D341Med (cell line): Measurements from ENCODE around the gene DEFB132.
A peak's percentile ranks its signal among the peaks of the same experiment; 100 is the strongest.
"Not testable (repeated sequence)": the region's sequence is repeated elsewhere in the genome, so short reads cannot be mapped to it uniquely, and the experiment has no call there.

Source experiments
- DNase-seq: peaks from one replicate; pipeline ENCODE4 v3.0.0; 2012; ENCODE audit warnings: low spot score

The DEFB132 gene, protein sequence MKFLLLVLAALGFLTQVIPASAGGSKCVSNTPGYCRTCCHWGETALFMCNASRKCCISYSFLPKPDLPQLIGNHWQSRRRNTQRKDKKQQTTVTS

DNA sequence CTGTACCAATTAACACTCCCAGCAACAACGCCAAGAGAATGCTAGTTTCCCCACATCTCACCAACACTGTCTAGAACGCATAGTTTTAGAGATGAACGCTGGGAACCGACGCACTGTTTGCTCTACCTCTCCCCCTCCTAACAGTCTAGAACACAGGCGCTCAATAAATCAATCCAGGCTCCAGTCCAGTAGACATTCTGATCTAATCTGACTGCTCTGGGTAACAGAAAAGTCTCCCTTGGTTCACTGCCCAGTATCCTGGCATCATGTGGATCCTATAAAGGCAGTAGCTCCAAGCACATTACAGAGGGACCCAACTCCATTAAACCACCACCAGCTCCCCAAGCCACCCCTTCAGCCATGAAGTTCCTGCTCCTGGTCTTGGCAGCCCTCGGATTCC lies at the start of gene DEFB132:
Gene DEFB132 (plus strand): TSS at position 306 of the 400 bp plus-strand sequence. CDS start 55 bp downstream, at position 361.
- DNase-seq: no peak

DNA sequence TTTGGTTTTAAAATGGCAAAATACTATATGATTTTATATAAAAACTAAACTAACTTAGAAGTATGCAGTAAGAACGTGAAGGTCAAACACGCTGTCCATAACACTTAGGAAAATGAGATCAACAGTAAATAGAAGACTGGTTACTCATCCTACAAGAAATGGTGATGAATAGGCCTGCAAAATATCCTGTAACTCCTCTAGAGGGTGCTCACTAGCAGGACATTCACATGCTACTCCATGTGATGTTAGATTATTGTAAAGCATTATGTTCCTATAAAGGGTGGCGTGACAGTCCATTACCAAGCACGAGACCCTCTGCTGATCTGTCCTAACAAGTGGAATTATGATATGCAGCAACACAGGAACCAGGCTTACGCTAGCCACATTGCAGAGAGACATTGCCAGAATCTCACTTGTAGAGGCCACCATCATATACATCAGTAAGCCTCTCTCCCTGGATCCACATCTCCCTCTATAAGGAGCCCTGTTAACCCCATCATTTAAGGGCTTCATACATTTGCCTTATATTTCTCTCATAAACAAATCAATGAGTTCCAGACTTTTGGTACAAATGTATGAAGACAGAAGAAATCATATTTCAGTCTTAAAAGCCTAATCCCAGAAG lies 48.5 kb upstream of the DEFB132 start:
- peak; percentile 54 for DNase-seq

DNA sequence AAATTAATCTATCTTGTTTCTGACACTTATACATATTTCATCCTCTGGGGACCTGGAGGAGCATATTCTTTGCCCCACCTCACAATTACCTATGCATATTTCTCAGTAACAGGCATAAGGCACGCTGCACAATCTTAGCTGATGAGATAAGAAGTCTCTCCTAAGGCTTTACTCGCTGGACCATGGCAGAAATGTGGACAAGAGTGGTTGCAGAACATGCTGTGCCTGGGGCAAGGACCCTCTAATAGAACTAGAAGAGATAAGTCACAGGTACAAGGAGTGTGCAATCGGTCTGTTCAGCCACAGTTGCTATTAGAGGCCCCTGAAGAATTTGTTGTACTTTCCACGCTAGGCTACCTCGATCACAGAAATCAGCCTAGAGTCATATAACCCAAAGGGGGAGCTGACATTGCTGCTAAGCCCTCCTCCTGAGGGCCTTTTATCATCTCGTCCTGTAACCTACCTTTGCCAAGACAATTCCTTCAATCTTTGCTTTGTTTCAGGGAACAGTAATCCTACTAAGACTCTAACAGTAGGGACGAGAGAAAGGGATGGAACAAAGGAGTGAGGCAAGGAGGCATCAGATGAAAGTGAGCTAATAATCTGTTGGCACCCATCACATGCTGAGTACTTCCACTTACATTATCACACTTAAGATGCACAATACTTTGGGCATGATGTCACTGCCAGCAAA lies 46.6 kb upstream of the DEFB132 start:
- DNase-seq: no peak

DNA sequence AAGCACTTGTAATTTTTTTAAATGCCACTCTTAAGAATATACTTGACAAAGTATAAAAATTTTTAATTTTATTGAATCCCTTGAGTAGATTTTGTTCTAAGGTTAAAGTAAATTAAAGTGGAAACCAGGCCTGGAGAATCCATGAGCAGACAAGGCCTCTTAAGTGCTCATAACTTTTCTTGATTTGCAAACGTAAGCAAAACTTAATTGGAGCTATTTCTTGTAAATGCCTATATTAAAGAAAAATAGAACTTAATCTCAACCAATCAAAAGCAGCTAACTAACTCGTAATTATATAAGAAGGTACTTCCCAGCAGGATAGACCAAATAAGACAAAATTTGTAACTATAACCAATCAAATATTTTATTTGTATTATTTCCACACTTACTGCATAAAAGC lies 43.1 kb upstream of the DEFB132 start:
- DNase-seq: no peak

DNA sequence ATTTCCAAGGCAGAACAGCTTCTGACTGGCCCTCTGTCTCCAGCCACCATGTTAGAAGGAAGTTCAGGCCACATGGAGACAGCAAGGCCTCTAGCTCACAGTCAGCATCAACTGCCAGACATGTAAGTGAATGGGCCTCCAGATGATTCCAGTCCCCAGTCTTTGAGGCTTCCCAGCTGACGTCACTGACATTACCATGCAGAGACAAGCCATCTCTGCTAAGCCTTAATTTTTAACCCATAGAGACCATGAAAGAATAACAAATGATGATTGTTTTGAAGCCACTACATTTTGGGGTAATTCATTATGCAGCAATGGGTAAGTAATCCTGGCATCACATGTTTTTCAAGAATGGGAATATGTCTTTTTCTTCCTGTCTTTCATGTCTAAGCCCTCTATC lies 41.7 kb upstream of the DEFB132 start:
- DNase-seq: no peak

DNA sequence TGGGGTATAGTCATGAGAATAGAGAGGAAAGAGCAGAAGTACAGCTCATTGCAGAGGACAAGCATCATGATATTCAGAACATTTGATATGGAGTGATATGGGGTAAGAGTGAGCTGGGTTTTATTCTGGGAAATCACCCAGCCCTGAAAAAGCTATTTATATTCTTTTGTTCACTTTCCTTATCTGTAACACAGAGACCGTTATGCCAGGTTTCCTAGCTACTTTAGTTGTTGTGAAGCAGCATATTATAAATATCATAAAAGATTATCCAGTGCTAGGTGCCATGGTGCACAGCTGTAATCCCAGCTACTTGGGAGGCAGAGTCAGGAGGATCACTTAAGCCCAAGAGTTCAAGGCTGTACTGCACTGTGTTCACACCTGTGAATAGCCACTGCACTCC lies 40.3 kb upstream of the DEFB132 start:
- no peak for DNase-seq

DNA sequence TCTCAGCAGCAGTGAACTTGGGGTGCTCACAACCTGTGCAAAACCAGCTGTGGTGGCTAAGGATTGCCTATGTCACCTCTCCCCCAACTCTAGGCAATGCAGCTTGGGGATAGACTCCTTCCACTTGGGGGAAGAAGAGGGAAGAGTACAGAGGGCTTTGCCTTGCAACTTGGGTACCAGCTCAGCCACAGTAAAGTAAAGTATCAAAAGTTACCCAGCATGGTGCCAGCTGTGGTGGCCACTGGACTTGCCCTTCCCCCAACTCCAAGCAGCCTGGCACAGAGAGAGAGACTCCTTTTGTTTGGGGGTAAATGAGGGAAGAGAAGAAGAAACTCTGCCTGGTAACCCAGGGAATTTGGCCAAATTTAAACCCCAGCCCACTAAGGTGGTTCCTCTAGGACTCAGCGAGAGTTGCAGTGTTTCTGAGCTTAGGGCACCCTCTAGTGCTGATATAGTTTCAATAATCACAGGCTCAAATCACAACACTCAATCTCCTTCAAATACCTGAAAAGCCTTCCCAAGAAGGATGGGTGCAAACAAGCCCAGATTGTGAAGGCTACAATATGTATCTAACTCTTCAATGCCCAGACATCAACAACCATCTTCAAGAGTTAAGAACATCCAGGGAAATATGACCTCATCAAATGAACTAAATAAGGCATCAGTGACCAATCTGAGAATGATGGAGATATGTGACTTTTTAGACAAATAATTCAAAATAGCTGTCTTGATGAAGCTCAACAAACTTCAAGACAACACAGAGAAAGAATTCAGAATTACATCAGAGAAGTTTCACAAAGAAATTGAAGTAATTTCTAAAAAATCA lies 38.0 kb upstream of the DEFB132 start:
- DNase-seq: peak; percentile 61

DNA sequence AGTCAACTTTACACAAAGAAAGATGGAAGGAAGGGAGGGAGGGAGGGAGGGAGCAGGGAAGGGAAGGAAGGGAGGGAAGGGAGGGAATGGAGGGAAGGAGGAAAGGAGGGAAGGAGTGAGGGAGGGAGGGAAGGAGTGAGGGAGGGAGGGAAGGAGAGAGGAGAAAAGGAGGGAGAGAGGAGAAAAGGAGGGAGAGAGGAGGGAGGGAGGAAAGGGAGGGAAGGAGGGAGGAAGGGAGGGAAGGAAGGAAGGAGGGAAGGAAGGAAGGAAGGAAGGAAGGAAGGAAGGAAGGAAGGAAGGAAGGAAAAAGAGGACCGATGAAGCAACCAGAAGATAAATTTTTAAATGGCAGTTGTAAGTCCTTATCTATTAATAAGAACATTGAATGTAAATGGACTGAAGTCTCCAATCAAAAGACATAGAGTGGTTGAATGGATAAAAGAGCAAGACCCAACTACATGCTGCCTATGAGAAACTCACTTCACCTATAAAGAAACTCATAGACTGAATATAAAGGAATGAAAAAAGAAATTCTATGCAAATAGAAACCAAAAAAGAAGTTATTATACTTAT lies 36.2 kb upstream of the DEFB132 start:
- no peak for DNase-seq

DNA sequence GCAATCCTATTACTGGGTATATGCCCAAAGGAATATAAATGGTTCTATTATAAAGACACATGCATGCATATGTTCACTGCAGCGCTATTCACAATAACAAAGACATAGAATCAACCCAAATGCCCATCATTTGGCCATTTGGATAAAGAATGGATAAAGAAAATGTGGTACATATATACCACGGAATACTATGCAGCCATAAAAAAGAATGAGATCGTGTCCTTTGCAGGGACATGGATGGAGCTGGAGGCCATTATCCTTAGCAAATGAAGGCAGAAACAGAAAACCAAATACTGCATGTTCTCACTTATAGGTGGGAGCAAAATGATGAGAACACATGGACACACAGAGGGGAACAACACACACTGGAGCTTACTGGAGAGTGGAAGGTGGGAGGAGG lies 31.6 kb upstream of the DEFB132 start:
- DNase-seq: not testable (repeated sequence)

DNA sequence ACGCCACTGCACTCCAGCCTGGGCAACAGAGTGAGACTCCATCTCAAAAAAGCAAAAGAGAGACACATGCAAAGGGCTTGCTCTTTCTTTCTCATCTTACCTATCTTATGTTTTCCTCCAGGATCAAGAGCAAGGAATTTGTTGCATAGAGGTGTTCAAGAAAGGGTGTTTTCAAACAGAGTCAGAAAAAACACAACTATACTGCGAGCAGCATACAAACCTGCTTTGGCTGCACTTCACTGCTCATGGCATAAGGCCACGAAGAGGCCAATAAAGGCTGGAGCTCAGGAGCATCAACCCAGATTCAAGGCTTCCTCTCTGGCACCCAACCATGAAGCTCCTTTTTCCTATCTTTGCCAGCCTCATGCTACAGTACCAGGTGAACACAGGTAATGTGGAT lies 30.6 kb upstream of the DEFB132 start, which contains the start of gene DEFB129:
Gene DEFB129 (plus strand): TSS at position 301 of the 400 bp plus-strand sequence. CDS start 31 bp downstream, at position 332.
- DNase-seq: no peak

DNA sequence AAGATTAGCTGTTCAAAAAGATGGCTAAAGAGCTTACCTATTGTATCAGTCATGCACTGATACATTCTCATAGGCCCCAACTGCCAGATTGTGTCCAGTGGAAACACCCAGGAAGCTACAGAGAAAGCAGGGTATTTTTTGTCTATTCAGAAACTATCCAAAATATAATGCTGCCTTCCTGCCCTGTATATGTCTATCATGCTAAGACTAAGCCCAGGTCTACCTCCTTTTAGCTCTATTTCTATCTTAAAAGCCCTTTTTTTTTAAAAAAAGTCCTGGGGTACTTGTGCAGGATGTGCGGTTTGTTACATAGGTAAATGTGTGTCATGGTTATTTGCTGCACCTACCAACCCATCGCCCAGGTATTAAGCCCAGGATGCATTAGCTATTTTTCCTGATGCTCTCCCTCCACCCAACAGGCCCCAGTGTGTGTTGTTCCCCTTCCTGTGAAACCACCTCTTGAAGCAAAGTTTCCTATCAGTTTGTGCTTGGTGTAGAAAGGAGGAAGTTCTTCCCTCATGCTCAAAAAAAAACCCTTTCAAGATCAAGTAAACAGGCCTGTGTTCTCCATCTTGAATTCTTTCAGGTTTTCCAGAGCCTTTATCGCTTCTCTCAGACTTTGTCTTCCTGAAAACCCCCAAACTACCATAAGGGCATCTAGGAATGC lies 30.0 kb upstream of the DEFB132 start:
- no peak for DNase-seq

DNA sequence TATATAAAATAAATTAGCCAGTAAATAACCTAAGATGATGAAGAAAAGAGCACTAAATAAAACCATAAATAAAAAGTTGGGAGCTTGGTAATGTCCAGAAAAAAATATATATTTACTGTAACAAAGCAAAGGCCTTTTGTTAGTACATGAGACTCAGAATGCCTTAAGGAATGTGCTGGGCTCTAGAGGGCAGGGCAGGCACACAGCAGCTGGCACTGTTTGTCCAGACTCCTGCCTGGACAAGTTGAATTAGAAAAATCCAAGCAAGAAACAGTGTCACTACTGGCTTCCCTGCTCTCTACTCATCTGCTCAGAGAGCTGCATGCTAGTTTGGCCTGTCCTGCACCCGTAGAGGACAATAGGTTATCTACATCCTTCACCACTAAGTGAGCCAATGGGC lies 21.6 kb upstream of the DEFB132 start:
- DNase-seq: peak; percentile 49

DNA sequence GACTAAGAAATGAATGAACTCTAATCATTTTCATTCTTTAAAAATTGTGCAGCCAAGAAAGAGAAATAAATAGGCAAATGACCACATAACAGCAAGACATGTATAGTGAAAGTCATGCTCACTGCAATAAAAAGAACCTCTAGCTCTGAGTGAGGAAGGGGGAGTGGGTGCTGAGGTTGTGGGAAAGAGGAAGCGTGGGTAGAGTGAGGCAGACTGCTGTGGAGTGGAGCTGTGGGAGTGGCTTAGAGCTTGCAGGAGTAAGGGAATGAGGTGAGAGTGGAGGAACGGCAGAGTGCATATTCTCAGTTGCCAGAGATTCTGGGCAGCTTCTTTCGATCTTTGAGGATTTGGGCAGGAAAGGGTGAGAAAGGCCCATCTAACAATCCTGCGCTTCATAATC lies 20.0 kb upstream of the DEFB132 start:
- no peak for DNase-seq

DNA sequence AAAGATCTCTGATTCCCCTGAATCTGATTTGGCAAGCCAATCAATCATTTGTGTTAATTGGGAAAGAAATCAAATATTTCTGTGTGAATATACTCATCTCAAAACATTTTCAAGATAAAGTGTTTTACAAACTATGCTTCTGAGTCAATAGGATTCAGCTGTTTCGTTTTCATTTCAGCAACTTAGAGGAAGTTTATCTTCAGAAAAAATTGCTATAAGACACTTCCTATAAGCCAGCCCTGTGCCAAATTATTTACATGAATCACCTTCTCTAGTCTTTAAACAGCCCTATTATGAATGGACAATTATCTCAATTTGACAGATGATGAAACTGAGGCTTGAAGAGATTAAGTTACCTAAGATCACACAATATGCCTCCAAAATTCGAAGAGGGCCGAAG lies 19.6 kb upstream of the DEFB132 start:
- DNase-seq: no peak

DNA sequence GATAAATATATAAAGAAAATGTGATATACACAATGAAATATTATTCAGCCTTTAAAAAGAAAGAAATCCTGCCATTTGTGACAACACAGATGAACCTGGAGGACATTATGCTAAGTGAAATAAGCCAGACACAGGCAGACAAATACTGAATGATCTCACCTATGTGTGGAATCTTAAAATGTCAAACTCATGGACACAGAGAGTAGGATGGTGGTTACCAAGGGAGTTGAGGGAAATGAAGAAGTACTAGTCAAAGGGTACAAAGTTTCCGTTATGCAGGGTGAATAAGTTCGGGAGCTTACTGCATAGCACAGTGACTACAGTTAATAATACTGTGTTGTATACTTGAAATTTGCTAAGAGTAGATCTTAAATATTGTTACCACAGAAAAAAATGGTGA lies 14.6 kb upstream of the DEFB132 start:
- DNase-seq: no peak

DNA sequence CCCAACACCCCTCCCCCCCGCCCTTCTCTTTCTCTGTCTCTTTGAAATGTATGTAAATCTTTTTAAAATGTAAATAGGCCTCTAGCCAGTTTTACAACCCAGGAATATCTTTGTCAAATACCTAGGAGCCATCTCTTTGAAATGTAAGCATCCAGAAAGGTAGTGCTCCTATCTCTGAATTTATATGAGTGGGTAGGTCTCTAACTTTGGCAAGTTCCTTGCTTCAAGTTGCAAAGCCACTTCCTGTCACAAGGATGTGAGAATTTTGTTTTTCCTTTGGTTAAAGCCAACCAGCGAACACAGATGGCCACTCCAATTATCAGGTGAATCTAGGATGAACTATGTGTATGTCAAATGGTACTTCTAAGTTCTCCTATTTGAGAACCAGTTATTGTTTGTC lies 6.2 kb upstream of the DEFB132 start:
- DNase-seq: no peak

DNA sequence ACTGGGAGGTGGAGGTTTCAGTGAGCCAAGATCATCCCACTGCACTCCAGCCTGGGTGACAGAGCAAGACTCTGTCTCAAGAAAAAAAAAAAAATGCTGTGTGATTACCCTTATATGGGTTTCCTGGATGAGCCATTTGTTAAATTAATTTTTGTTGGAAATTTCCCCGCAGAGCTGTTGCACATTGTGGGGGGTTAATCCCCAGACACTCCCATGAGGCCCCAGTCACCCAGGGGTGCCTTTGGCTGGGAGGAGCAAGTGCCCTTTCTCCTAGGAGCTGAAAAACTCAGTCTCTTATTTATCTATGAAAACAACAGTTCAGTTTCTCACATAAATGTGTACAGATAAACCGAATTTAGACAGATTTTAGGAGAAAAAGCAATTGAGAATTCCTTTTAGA lies 4.7 kb upstream of the DEFB132 start:
- DNase-seq: peak; percentile 66

DNA sequence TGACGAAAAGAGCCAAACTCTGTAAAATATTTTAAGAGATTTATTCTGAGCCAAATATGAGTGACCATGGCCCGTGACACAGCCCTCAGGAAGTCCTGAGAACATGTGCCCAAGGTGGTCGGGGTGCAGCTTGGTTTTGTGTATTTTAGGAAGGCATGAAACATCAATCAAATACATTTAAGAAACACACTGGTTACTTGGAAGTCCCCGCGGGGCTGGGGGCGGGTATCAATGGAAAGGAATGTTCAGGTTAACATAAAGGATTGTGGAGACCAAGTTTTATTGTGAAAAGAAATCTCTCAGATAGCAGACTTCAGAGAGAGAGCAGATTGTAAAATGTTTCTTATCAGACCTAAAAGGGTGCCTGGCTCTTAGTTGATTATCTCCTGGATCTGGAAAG lies 4.1 kb upstream of the DEFB132 start:
- not testable (repeated sequence) for DNase-seq

DNA sequence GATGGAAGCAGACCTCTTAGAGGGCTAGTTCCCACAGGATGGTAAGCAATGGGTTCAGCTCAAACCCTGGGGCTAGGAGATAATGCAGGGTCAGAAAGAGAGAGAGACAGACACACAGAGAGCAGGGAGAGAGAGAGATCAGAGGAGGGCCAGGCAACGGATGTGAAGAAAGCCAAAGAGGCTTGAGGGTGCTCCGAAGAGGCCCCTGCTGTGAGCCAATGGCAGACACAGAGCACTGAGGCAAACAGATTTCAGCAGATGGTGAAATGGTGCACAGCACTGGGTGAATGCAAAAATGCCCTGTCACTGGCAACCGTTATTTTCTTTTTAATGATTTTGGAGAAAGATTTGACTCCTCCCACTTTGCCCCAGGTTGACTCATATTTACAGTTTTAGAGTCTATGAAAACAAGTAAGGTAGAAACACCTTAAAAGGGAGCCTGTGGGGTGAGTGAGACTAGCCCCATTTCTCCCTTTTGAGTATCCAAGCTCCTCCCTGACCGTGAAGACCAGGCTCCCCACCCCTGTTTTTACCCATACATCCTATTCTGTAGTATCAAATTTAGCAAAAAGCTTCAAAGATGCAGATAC lies 840 bp downstream of the DEFB132 start:
- DNase-seq: no peak

DNA sequence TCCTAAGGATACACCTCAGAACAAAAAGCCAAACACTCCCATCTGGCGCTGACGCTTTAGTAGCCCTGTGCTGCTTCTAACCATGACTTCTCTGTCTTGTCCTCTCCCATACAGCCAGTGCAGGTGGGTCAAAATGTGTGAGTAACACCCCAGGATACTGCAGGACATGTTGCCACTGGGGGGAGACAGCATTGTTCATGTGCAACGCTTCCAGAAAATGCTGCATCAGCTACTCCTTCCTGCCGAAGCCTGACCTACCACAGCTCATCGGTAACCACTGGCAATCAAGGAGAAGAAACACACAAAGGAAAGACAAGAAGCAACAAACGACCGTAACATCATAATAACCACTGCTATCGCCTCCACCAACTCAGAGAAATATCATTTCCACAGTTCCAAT lies 1.4 kb downstream of the DEFB132 start:
- no peak for DNase-seq

DNA sequence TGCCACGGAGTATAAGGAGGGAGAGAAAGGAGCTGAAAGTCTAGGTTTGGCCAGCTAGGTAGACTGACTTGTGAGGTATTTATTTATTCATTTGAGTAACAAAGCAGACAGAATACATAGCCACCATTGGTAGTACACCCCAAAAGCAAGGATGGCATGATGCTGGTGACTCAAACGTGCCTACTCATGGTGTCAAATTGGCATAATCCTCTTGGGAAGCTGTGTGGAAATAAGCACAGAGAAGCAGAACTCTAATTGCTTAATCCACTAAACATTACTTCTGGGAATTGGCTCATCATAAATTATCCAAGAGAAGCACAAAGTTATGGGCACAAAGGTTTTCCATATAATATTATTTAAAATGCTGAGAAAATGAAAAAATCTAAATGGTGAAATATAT lies 2.5 kb downstream of the DEFB132 start:
- DNase-seq: no peak
